ENCODE results near the gene PCNA.

DNA sequence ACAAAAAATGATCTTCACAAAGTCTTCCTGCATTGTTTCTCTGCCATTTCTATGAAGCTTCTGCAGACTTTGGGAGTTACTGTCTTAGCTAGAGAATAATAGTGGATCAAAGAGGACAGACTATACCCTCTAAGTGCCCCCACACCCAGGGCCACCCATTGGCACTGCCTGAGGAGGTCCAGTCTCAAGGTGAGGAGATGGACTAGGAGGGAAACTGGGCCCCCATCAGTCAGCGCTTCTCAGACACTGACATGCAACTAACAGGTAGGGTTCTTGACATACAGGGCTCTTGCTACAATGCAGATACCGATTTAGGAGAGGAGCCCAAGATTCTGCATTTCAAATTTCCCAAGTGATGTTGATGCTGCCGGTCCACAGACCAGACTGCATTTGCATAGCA lies 24.3 kb downstream of the PCNA start:
- TF ChIP-seq, protein P1, sequence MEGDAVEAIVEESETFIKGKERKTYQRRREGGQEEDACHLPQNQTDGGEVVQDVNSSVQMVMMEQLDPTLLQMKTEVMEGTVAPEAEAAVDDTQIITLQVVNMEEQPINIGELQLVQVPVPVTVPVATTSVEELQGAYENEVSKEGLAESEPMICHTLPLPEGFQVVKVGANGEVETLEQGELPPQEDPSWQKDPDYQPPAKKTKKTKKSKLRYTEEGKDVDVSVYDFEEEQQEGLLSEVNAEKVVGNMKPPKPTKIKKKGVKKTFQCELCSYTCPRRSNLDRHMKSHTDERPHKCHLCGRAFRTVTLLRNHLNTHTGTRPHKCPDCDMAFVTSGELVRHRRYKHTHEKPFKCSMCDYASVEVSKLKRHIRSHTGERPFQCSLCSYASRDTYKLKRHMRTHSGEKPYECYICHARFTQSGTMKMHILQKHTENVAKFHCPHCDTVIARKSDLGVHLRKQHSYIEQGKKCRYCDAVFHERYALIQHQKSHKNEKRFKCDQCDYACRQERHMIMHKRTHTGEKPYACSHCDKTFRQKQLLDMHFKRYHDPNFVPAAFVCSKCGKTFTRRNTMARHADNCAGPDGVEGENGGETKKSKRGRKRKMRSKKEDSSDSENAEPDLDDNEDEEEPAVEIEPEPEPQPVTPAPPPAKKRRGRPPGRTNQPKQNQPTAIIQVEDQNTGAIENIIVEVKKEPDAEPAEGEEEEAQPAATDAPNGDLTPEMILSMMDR (IDR thresholded peaks at IDR 0.05) = no peak
- no peak for TF ChIP-seq EZH2 (IDR thresholded peaks at IDR 0.05; ENCODE audit: borderline replicate concordance, insufficient read depth, low read depth, low read length, poor library complexity, severe bottlenecking)

Measured in B cell (primary cell).